ENCODE measurements around the gene SMG7.

The SMG7 gene

DNA sequence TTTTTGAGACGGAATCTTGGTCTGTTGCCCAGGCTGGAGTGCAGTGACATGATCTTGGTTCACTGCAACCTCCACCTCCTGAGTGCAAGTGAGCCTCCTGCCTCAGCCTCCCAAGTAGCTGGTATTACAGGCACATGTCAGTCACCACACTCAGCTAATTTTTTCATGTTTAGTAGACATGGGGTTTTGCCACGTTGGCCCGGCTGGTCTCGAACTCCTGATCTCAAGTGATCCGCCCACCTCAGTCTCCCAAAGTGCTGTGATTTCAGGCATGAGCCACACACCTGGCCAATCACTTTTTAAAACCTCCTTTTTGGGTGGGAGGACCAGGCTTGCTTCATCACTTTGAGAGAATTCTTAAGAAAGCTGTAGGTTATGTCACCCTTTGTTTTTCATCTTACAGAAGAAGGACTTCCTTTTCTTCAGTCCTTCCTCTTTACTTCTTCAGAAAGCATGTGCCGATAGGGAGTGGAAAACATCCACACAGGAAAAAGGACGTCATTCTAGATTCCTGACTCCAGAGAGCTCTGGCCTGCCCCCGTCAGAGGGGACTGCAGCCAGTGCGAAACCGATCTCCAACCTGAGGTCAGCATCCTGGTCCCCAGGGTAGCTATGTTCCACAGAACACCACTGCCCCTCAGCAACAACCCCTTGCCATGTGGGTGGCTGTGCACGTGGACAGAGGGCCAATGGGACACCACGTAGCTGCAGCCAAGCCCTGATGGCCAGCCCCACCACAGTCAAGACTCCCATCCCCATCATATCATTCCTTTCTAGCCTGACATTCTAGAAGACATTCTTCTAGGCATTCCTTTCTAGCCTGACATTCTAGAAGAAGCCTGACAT, 96.1 kb downstream of the SMG7 start:
- no peak for DNase-seq

DNA sequence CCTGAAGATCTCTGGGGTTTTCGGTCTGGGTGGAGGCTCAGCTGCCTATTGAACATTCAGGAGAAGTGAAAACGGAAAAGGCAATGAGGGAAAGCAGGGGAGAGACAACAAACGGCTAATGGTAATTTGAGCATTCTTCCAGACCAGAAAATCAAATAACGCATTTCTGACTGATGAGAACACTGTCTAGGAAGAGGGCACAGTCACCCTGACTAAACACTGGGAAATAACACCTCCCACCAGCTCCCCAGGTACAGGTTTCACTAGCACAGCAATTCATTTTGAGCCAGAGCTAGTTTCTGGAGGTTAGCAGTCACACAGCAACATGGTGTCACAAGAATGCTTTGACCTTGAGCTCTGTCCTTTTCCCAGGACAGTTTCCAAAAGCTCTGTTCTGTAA, 96.8 kb downstream of the SMG7 start:
- DNase-seq = no peak

DNA sequence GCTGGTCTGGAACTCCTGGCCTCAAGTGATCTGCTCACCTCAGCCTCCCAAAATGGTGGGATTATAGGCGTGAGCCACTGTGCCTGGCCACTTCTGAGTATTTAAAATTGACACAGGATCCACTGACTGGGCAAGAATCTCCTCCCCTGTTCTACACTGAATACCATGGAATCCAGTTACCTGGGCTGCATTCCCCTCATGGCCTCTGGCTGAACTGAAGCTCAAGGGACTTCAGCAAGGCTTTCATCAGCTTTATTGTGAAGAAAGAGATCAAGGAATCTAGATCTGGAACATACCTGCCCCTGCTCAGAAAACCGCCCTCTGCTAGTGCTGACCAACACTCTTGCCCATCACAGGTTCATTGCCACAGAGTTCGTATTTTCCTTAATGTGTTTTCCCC, 97.5 kb downstream of the SMG7 start:
- DNase-seq = no peak

DNA sequence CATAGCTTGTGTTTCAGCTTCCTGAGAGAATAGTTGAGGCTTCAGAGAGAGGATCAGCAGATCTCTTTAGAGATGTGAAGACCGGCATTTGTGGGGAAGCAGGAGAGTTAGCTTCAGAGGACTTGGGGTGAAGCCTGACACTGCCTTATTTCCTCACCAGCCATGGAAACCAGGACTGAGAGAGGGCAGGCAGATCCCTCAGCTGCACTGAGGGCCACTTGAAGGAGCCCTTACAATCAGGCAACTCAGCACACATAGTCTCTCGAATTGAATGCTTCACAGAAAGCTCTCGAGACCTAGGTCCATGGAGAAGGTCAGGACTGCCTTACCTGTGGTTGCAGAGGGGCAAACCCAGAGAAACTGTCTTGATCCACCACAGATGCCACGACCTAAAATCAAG, 98.2 kb downstream of the SMG7 start:
- no peak for DNase-seq

DNA sequence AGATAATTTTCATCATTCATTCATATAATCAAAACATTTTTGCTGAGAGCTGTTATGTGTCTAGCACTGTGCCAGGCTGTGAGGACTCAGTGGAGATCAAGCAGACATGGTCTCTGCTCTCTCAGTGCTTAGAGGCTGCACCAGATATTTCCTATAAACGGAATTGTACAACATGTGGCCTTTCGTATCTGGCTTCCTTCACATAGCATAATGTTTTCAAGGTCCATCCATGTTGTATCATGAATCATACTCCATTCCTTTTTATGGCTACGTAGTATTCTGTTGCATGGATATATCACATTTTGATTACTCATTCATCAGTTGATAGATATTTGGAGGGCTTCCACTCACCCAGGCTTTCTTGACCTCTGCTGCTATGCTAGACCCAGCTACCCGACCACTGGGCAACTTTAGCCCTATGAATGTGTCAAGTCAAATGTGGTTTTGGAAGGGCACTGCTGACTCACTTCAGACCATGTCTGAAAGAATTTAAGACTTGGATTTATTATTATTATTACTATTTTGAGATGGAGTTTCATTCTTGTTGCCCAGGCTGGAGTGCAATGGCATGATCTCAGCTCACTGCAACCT, 99.5 kb downstream of the SMG7 start:
- no peak for DNase-seq

DNA sequence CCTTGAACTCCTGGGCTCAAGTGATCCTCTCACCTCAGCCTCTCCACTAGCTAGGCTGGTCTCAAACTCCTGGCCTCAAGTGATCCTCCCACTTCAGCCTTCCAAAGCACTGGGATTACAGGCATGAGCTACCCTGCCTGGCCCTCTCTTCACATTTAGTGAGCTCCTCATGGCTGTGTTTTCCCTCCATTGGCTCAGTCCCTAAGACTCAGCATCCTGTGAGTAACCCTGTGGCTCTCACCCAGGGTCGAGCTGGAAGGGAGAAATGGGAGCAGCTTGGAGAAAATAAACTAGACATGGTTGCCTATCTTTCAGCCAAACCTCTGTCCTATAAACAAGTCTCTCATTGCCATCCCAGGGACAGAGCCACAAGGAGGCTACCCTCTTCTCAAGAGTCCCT, 100.4 kb downstream of the SMG7 start:
- DNase-seq = no peak

DNA sequence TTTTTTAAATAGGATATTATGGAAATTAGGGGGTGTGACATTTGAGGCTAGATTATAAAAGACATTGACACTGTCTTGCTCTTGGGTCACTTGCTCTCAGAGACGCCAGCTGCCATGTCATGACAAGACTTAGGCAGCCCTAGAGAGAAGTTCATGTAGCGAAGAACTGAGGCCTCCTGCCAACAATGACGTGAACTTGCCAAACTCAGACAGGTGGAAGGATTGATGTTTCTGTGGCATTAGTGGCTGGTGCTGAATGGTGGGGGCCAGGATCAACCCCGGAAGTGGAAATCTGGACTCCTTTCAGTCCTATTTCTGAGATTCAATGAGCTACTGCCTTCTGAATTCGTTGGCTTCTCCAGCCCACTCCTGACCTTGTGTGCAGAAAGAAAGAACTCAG, 103.3 kb downstream of the SMG7 start:
- DNase-seq = no peak

DNA sequence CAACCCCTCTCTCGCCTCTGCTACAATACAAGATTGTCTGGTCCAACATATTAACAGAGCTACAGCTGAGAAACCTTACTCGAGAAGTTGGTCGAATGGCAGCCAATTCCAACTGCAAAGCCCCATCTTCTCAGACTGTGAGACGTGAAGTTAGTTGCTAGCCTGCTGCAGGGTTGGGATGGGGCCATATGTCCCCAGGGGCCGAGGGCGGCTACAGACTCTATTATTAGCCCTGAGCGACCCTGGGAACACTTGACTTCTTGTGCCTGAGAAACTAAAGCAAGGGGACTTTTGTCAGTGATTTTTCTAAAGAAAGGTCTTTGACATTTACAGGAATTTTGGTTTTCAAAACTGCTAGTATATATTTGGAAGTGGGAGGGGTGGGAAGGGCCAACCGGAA, 104.2 kb downstream of the SMG7 start:
- no peak for DNase-seq

DNA sequence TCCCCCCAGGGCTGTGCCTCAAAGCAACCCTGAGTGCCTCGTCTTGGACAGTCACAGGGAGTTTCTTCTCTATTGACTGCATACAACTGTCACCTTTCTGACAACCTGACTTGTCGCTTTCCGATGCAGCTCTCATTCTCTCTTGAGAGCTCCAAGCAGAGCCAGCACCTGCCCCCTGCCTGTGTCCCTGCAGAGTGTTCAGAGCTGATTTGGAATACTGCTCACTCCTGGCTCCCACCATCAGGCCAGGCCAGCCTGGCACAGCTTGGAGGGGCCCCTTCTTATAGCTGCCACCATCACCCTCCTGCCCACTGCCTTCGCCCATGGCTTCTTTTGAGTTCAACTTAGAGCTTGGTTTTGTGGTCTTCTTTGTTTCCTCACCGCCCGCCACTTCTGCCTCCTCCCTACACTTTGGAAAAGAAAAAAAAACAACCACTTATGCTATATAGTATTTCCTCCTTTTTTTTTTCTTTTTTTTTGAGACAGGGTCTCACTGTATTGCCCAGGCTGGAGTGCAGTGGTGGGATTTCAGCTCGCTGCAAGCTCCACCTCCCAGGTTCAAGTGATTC, 105.7 kb downstream of the SMG7 start:
- DNase-seq = no peak

DNA sequence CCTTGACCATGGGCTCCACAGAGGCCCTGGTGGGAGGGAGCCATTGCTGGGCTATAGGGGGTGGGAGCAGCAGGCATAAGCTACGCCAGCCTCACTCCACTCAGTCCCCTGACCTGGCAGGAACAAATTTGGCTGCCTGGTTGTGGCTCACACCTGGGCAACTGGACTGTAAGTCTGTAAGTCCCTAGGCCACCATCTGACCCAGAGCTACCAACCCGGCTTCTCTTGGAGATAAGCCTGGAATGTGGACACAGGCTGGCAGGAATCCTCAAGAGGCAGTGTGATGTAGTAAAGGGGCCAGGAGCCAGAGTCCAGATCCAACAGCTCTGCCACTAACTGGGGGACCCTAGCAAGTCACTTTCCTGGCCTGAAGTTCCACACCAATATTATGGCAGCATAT, 106.6 kb downstream of the SMG7 start:
- DNase-seq = no peak

DNA sequence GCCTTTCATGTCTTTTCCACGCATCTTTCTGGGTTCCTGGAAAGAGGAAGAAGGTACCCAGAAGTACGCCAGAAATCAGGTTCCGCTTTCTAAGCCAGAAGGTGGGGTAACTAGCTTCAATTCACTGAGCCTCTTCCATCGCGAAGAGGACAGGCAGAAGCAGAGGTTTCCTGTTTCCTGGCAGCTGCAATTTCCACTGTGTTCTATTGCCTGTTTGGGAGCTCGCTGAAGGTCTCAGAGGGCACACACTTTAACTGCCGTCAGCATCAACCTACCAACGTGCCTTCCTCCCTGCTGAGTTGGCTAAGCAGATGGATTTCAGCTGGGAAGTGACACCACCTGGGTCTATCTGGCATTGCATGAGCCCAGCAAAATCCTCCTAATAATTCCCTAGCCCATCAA, 108.0 kb downstream of the SMG7 start:
- DNase-seq = no peak

DNA sequence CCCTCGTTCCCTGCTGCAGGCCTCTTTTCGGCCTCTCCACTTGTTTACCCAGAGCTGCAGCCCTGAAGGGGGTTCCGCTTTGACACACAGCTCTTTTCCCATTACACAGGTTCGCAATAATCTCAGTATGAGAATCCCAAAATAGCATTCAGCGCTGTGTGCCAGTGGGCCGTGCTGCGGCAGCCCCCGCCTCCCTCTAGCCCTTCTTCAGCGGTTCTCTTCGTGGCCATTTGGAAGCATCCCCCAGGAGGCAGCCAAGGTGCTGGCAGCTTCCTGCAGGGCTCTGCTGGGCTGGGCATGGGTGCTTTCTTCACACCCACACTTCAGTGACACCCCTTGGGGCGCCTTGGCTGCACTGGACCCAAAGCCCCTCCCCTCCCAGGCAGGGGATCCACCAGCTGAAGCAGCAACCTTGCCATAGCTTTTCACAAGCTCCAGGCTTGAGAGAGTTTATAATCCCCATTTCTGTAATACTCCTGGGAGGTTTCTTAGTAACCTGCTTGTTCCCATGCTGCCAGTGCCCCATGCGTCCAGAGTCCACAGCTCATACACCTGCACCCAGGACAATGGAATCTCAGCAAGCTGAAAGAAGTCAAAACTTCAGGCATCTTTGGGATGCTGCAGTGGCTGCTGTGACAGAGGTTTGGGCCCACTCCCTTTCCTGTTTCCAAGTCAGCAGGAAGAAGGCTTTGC, 109.9 kb downstream of the SMG7 start:
- DNase-seq = no peak

DNA sequence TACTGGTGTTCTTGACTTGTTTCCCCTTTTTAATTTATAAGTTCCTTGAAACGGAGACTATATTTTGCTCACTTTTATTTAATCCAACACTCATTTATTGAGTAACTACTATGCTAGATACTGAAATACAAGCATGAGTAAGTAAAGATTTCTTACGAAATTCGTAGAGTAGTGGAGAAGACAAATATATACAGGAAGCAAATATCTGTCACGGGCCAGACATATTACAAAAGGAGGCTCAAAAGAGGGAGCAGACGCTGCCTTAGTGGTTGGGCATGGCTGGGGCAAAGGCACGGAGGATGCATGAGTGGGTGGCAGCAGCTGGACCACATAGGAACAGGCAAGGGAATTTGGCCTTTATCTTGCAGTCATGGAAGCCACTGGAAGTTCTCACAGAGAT, 111.2 kb downstream of the SMG7 start:
- no peak for DNase-seq

DNA sequence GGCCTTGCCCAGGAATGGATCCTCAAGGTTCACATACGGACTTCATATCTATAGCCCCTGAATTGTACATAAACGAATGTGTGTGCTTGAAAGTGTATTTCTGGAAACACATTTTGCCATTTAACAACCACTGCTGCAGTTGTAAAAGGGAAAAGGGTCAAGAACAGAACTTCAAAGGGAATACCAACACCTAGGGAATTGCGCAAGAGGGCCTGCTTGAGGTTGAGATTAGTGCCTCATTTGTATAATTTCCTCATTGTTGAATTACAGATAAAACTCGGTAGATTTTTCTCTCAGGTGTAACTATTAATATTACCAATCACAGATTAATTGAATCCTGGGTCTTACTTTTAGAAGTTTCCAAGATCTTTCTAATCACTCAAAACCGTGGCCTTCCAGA, 111.8 kb downstream of the SMG7 start:
- no peak for DNase-seq

DNA sequence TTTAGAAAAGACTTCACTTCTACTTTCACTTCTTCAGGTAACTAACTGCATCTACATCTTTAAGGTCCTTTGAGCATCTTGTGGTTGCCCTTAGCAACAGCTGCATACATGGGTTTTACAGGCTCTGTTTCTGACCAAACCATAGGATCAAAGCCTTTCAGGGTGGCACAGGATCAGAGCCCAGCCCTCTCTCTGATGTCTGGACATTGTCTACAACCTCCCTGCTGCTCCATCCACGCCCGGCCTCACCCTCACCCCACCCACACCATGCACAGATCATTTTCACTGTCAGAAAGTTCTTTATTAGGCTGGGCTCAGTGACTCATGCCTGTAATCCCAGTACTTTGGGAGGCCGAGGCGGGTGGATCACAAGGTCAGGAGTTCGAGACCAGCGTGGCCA, 112.7 kb downstream of the SMG7 start:
- DNase-seq = no peak

DNA sequence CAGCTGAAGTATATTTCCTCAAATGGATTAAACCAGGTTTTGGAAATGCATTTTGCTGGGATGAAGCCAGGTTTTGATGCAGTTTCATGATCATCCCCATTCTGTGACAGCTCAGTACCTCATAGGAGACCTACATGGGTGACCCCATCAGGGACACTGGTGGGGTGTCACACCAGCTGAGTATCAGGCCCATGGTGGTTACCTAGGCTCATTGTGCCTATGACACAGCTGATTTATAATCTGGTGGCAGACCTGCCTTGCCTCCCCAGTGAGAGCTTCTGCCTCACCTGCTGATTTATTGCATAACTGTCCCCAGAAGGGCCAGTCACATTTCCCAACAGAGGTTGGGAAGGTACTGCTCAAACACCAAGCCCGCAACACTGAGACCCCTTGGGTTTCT, 114.2 kb downstream of the SMG7 start:
- DNase-seq = no peak

DNA sequence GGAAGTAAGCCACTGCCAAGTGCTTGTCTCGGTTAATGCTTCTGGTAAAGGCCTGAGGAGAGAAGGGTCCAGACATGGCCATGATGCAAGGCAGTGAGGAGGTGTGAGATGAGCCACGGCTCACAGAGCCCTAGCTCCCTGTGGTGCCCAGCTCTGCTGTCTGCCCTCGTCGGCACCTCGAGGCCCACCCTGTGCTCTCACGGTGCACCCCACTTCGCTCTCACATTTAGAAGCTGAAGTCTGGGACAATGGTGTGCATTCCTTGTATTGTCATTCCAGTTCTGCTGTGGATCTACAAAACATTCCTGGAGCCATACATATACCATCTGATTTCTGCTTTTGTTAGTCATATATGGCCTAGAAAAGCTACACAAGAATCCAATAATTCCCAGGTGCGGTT, 114.6 kb downstream of the SMG7 start:
- DNase-seq = no peak

DNA sequence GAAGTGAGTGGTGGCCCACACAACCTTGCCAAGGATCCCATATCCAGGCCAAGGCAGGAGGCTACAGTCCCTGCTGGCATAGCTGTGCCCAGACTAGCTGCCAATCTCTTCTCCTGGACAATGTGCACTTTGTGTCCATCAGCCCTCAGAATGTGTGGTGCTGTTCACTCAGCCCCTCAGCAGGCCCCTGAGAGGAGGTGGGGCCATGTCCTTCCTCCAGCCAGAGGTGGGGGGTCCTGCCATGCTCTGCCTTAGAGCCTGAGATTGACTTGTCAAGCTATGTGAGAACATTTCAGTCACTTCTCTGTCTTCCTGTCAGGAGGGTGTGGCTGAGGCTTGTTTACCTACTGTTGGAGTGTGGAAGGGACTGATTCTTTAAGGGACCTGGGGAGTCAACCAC, 116.5 kb downstream of the SMG7 start:
- DNase-seq = no peak

DNA sequence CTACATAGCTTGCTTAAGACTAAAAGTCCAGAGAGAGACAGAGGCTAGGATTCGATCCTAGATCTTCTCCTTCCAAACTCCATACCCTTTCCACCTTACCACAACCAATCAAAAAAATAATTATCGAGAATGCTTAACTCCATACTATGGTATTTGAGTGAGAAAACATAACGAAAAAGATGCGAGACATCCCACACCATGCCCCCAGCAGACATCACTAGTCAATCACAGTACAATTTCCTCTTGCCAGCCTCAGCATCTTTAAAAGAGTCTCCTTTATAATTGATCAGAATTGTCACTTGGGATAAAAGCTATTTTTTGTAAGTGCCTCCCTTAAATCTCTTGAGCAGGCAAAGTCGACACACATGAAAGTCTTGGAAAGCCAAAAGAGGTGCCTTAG, 117.1 kb downstream of the SMG7 start:
- DNase-seq = no peak

DNA sequence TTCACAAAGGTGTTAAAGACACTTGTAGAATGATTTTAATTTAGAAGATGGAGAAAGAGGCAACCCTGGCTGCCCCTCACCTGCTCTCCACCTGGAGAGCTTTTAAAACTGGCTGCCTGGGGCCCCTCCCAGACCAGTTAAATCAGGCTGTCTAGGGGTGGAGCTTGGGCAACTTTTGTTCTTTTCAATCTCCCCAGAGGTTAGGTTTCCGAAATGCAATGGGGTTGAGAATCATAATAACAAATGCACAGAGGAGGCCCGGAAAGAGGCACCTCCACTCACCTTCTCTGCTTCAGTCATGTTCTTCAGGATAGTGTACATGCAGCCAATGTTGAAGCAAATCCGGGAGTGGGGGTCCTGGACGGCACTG, 117.6 kb downstream of the SMG7 start:
- DNase-seq = no peak

DNA sequence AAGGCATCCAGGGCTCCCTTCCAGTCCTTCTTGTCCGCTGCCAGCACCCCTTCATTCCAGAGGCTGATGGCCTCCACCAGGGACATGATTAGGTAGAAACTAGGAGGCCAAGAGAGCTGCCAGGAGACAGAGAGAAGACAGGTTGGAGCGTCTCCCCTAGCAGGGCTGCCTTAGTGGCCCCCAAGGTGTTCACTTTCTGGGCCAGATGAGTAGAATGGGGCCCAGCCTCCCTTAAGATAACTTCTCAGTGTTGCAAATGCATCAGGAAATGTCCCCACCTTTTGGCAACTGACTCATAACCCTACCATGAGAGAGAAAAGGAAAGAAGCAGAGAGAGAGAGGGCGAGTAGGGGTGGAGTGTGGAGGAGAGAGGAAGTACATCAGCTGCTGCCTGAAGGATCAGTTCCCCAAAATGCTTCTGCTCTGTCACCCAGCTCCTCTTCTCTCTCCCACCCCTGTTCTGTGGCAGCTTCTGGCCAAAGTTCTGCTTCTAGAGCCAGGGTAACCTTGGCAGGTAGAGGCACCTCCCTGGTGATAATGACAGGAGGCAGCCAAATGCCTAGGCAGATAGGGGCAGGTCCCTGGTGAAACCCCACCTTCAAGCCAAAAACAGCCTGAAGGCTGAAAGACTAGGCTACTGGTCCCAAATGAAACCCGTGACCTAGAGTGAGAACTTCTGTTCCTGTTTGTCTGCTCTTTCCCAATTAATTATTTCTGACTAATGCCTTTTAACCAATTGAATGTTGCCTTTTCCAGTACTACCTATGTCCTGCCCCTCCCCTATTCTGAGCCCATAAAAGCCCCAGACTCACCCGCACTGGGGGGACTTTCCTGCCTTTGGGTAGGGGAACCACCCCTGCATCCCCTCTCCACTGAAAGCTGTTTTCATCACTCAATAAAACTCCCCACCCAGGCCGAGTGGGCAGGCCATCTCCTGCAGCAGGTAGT, 118.2 kb downstream of the SMG7 start, which contains the start of gene NCF2:
NCF2 (minus strand) TSS at position 216 of the 948 bp plus-strand sequence; CDS start at position 86, 130 bp downstream.
- no peak for DNase-seq

DNA sequence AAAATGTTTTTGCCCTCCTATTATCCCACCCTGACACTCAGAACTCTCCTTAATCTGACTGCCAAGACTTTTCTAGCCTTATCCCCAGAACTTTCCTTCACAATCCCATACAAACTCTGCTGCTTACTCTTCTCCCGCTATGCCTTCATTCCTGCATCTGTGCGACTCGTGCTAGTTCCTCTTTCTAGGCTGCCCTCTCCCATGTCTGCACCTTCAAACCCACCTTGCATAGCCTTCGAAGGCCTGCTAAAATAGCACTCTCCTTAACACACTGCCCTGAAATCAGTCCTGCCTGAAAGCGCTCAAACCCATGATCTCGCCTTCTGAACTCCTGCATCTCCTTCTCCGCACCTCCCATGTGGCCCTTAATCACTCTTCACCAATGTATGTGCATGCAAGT, 120.4 kb downstream of the SMG7 start:
- no peak for DNase-seq

DNA sequence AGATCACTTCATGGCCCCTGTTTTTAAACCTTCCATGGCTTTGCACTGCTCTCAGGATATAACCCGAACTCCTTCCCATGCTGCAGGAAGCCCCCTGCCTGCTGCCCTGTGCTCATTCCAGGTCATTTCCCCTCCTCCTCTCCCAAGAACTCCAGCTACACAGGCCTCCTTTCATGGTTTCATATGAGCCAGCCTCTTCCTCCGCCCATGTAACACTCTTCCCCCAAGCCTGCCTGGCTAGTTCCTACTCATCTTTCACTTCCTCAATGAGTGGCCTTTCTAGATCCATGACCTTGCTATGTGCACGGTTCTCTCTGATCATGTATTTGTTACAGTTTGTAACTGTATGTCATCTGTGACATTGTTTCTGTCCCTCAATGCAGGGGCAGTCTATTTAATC, 121.1 kb downstream of the SMG7 start:
- DNase-seq = no peak

All from cortex of kidney (tissue), 1 donor.